KMS-11 (cell line): ENCODE measurements around the gene RAB40C.

Source experiments
- H2AFZ ChIP-seq: fragments of 200-600 bp; sonication (generic); 2 replicates; pipeline ENCODE4 v1.6.1; 2016; ENCODE audit warnings: antibody characterized with exemption, mixed run types, low read depth
- H3K27ac ChIP-seq: fragments of 200-600 bp; sonication (generic); 2 replicates; pipeline ENCODE4 v1.6.1; 2016; ENCODE audit warnings: mild to moderate bottlenecking, mixed run types
- H3K27me3 ChIP-seq: fragments of 200-600 bp; sonication (generic); 2 replicates; pipeline ENCODE4 v1.6.1; 2017; ENCODE audit warnings: mild to moderate bottlenecking, low read depth, mixed run types, moderate library complexity; ENCODE audit not compliant: insufficient read depth
- H3K36me3 ChIP-seq: fragments of 200-600 bp; sonication (generic); 2 replicates; pipeline ENCODE4 v1.6.1; 2017; ENCODE audit warnings: mild to moderate bottlenecking, mixed run types; ENCODE audit not compliant: insufficient read depth
- H3K4me1 ChIP-seq: fragments of 200-600 bp; sonication (generic); 2 replicates; pipeline ENCODE4 v1.6.1; 2016; ENCODE audit warnings: mild to moderate bottlenecking, low read depth, mixed run types; ENCODE audit not compliant: poor library complexity, severe bottlenecking
- H3K4me2 ChIP-seq: fragments of 200-600 bp; sonication (generic); 2 replicates; pipeline ENCODE4 v1.7.0; 2016; ENCODE audit warnings: mild to moderate bottlenecking, mixed run types
- H3K4me3 ChIP-seq: fragments of 200-600 bp; sonication (generic); IDR thresholded peaks from 2 replicates; pipeline ENCODE4 v1.6.1; 2017; ENCODE audit warnings: low read depth, low read length, mixed read lengths; ENCODE audit not compliant: insufficient read depth
- H3K79me2 ChIP-seq: fragments of 200-600 bp; sonication (generic); 2 replicates; pipeline ENCODE4 v1.6.1; 2016; ENCODE audit warnings: low read depth, mixed run types; ENCODE audit not compliant: insufficient read depth
- H3K9ac ChIP-seq: fragments of 200-600 bp; sonication (generic); 2 replicates; pipeline ENCODE4 v1.6.1; 2016; ENCODE audit warnings: mild to moderate bottlenecking, mixed run types
- H4K20me1 ChIP-seq: fragments of 200-600 bp; sonication (generic); 2 replicates; pipeline ENCODE4 v1.6.1; 2016; ENCODE audit warnings: mild to moderate bottlenecking, mixed run types; ENCODE audit not compliant: insufficient read depth
- CTCF ChIP-seq: fragments of 200-600 bp; sonication (generic); conservative IDR thresholded peaks from 2 replicates; pipeline ENCODE4 v1.6.1; 2017; ENCODE audit warnings: low read depth, mild to moderate bottlenecking, antibody characterized with exemption, low read length, moderate library complexity, mixed read lengths

RAB40C gene

GRCh38 chr16:637081-638018 is 47.5 kb downstream of the RAB40C start:
- peak overlapping the region; percentile 90; the same call in 1 of the 2 replicates for H2AFZ ChIP-seq
- H3K27me3 ChIP-seq = no peaks in the 10 kb centered on the region
- no peaks in the 10 kb centered on the region for H4K20me1 ChIP-seq
- H3K4me1 ChIP-seq = peaks cover 9% of the 10 kb centered on the region
- H3K4me3 ChIP-seq = no peak overlapping the region
- no peak for TF ChIP-seq CTCF
- H3K4me2 ChIP-seq = peak overlapping the region; percentile 80
- H3K9ac ChIP-seq = peak overlapping the region; percentile 81; the same call in 1 of the 2 replicates
- H3K36me3 ChIP-seq = no peaks in the 10 kb centered on the region; the same call in 1 of the 2 replicates
- peak overlapping the region; percentile 77 for H3K27ac ChIP-seq
- peaks cover 13% of the 10 kb centered on the region; the same call in 1 of the 2 replicates for H3K79me2 ChIP-seq

GRCh38 chr16:638034-638543 is 48.2 kb downstream of the RAB40C start:
- Histone ChIP-seq H3K36me3 (no peaks in the 10 kb centered on the region; the same call in 1 of the 2 replicates), H3K4me2 (no peak overlapping the region), H2AFZ (no peak overlapping the region), H3K27me3 (no peaks in the 10 kb centered on the region), H4K20me1 (no peaks in the 10 kb centered on the region), H3K9ac (no peak overlapping the region), H3K79me2 (peaks cover 21% of the 10 kb centered on the region), H3K4me3 (no peak overlapping the region), H3K27ac (no peak overlapping the region), H3K4me1 (peaks cover 14% of the 10 kb centered on the region)
- no peak for TF ChIP-seq CTCF

GRCh38 chr16:638836-639235 is 49.0 kb downstream of the RAB40C start:
- Histone ChIP-seq H3K4me1 (peaks cover 21% of the 10 kb centered on the region), H3K79me2 (peaks cover 23% of the 10 kb centered on the region), H2AFZ (no peak overlapping the region), H3K27me3 (no peaks in the 10 kb centered on the region), H3K27ac (no peak overlapping the region), H3K4me3 (no peak overlapping the region), H3K9ac (no peak overlapping the region), H4K20me1 (no peaks in the 10 kb centered on the region), H3K36me3 (no peaks in the 10 kb centered on the region; the same call in 1 of the 2 replicates), H3K4me2 (no peak overlapping the region)
- TF ChIP-seq CTCF = no peak

- H3K27ac ChIP-seq = no peak overlapping the region
- no peak overlapping the region for H2AFZ ChIP-seq
- H3K4me1 ChIP-seq = peaks cover 18% of the 10 kb centered on the region
- no peak overlapping the region for H3K4me3 ChIP-seq
- no peaks in the 10 kb centered on the region for H3K36me3 ChIP-seq
- no peak for TF ChIP-seq CTCF
- H3K79me2 ChIP-seq = peaks cover 23% of the 10 kb centered on the region
- peak overlapping the region; percentile 96; the same call in 1 of the 2 replicates for H3K4me2 ChIP-seq
- H3K27me3 ChIP-seq = no peaks in the 10 kb centered on the region
- H4K20me1 ChIP-seq = no peaks in the 10 kb centered on the region
- peak overlapping the region; percentile 85; the same call in 1 of the 2 replicates for H3K9ac ChIP-seq
These were observed 50.7 kb downstream of the RAB40C start for GRCh38 chr16:640614-641013.
